ENCODE results near the gene SH3RF3.

Gene SH3RF3

GRCh38 chr2:109481599-109481998, 352.6 kb downstream of the SH3RF3 start:
- Histone ChIP-seq H3K79me2 (ENCODE audit: control insufficient read depth, insufficient read depth, low read length) (no peaks in the 10 kb centered on the region), H3K4me1 (ENCODE audit: control insufficient read depth, low read depth, low read length) (no peaks in the 10 kb centered on the region), H3K27ac (ENCODE audit: low read depth, low read length) (no peak overlapping the region), H3K18ac (ENCODE audit: low read length) (no peak overlapping the region), H2BK15ac (replicated peaks; ENCODE audit: low read depth) (no peak overlapping the region), H2BK5ac (ENCODE audit: low read length) (no peak overlapping the region), H3K9ac (ENCODE audit: low read length) (no peak overlapping the region), H3K4me2 (ENCODE audit: low read length) (no peak overlapping the region), H2BK120ac (ENCODE audit: low read depth, low read length) (no peak overlapping the region), H2AK5ac (ENCODE audit: low read length) (no peak overlapping the region), H3K27me3 (ENCODE audit: insufficient read depth, low read length, poor library complexity) (no peaks in the 10 kb centered on the region), H4K8ac (ENCODE audit: low read depth, low read length) (no peak overlapping the region), H3K23ac (ENCODE audit: low read length) (no peak overlapping the region), H3K4ac (ENCODE audit: low read depth, low read length) (no peak overlapping the region), H4K5ac (ENCODE audit: low read length) (no peak overlapping the region), H3K56ac (ENCODE audit: low read length) (no peak overlapping the region), H3K36me3 (ENCODE audit: control insufficient read depth, insufficient read depth, low read length) (no peaks in the 10 kb centered on the region), H3K4me3 (ENCODE audit: low read length) (no peak overlapping the region), H3K79me1 (ENCODE audit: low read length) (no peaks in the 10 kb centered on the region)
- no peak for DNase-seq
- WGBS (ENCODE audit: extremely low coverage, insufficient coverage, low lambda C conversion rate), result no CpG with 5 or more reads among the region's 9 CpGs

DNA sequence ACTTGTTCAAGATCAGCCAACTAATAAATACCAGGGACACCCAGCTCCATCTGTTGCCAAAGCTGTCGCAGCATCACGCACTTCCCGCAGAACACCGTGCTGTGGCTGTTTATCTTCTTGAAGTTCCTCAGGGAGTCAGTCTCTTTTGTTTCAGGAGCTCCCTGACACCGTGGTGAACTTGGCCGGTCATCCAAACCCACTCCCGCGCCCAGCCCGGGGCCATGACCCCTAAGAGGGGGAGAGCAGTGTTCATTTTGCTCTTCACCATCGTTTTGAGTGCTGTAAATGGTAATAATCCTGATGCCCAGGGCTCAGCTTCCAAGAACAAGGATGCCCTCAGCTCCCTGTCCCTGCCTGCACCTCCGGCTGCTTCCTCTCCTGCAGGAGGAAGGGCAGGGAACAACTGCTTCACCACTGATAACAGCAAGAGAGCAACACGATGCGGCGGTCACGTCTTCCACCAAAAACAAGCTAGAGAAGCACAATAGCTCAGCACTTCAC, 353.4 kb downstream of the SH3RF3 start:
- Histone ChIP-seq H4K5ac (ENCODE audit: low read length) (no peak overlapping the region), H3K79me1 (ENCODE audit: low read length) (no peaks in the 10 kb centered on the region), H2BK15ac (replicated peaks; ENCODE audit: low read depth) (no peak overlapping the region), H2BK5ac (ENCODE audit: low read length) (no peak overlapping the region), H2AK5ac (ENCODE audit: low read length) (no peak overlapping the region), H3K27ac (ENCODE audit: low read depth, low read length) (no peak overlapping the region), H3K4me3 (ENCODE audit: low read length) (no peak overlapping the region), H3K18ac (ENCODE audit: low read length) (no peak overlapping the region), H3K4ac (ENCODE audit: low read depth, low read length) (no peak overlapping the region), H3K36me3 (ENCODE audit: control insufficient read depth, insufficient read depth, low read length) (no peaks in the 10 kb centered on the region), H3K27me3 (ENCODE audit: insufficient read depth, low read length, poor library complexity) (no peaks in the 10 kb centered on the region), H4K8ac (ENCODE audit: low read depth, low read length) (no peak overlapping the region), H3K79me2 (ENCODE audit: control insufficient read depth, insufficient read depth, low read length) (no peaks in the 10 kb centered on the region), H3K4me2 (ENCODE audit: low read length) (no peak overlapping the region), H2BK120ac (ENCODE audit: low read depth, low read length) (no peak overlapping the region), H3K4me1 (ENCODE audit: control insufficient read depth, low read depth, low read length) (no peaks in the 10 kb centered on the region), H3K56ac (ENCODE audit: low read length) (no peak overlapping the region), H3K23ac (ENCODE audit: low read length) (no peak overlapping the region), H3K9ac (ENCODE audit: low read length) (no peak overlapping the region)
- DNase-seq, result no peak
- no CpG with 5 or more reads among the region's 15 CpGs for WGBS (ENCODE audit: extremely low coverage, insufficient coverage, low lambda C conversion rate)

- Histone ChIP-seq H3K4ac (ENCODE audit: low read depth, low read length) (no peak overlapping the region), H3K79me2 (ENCODE audit: control insufficient read depth, insufficient read depth, low read length) (no peaks in the 10 kb centered on the region), H3K9ac (ENCODE audit: low read length) (no peak overlapping the region), H2BK5ac (ENCODE audit: low read length) (no peak overlapping the region), H3K27ac (ENCODE audit: low read depth, low read length) (no peak overlapping the region), H3K18ac (ENCODE audit: low read length) (no peak overlapping the region), H3K79me1 (ENCODE audit: low read length) (no peaks in the 10 kb centered on the region), H4K8ac (ENCODE audit: low read depth, low read length) (no peak overlapping the region), H3K4me3 (ENCODE audit: low read length) (no peak overlapping the region), H3K36me3 (ENCODE audit: control insufficient read depth, insufficient read depth, low read length) (no peaks in the 10 kb centered on the region), H3K4me1 (ENCODE audit: control insufficient read depth, low read depth, low read length) (no peaks in the 10 kb centered on the region), H4K5ac (ENCODE audit: low read length) (no peak overlapping the region), H3K4me2 (ENCODE audit: low read length) (no peak overlapping the region), H3K27me3 (ENCODE audit: insufficient read depth, low read length, poor library complexity) (no peaks in the 10 kb centered on the region), H2AK5ac (ENCODE audit: low read length) (no peak overlapping the region), H2BK120ac (ENCODE audit: low read depth, low read length) (no peak overlapping the region), H3K23ac (ENCODE audit: low read length) (no peak overlapping the region), H3K56ac (ENCODE audit: low read length) (no peak overlapping the region), H2BK15ac (replicated peaks; ENCODE audit: low read depth) (no peak overlapping the region)
- WGBS (ENCODE audit: extremely low coverage, insufficient coverage, low lambda C conversion rate), result no CpG with 5 or more reads among the region's 19 CpGs
- DNase-seq, result no peak
Observed at GRCh38 chr2:109486711-109487535, 357.9 kb downstream of the SH3RF3 start.

DNA sequence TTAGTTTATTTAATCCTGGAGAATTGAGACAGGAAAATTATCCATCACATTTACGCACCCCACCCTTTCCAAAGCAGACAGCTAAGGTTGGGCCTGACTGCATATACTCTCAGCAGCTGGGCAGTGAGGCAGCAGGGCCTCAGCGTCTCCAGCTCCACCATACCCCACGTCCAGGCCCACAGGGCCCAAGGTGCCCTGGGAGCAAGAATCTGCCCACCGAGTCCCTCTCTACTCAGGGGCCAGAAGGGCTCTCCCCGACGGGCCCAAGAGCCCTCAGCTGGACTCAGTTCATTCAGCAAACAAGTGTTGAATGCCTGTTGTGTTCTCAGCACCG, 358.5 kb downstream of the SH3RF3 start:
- Histone ChIP-seq H2BK120ac (ENCODE audit: low read depth, low read length) (no peak overlapping the region), H3K23ac (ENCODE audit: low read length) (no peak overlapping the region), H2BK5ac (ENCODE audit: low read length) (no peak overlapping the region), H3K79me1 (ENCODE audit: low read length) (no peaks in the 10 kb centered on the region), H3K18ac (ENCODE audit: low read length) (no peak overlapping the region), H3K27ac (ENCODE audit: low read depth, low read length) (no peak overlapping the region), H3K4me3 (ENCODE audit: low read length) (no peak overlapping the region), H3K79me2 (ENCODE audit: control insufficient read depth, insufficient read depth, low read length) (no peaks in the 10 kb centered on the region), H3K4ac (ENCODE audit: low read depth, low read length) (no peak overlapping the region), H2AK5ac (ENCODE audit: low read length) (no peak overlapping the region), H3K9ac (ENCODE audit: low read length) (no peak overlapping the region), H4K8ac (ENCODE audit: low read depth, low read length) (no peak overlapping the region), H3K56ac (ENCODE audit: low read length) (no peak overlapping the region), H3K4me1 (ENCODE audit: control insufficient read depth, low read depth, low read length) (no peaks in the 10 kb centered on the region), H4K5ac (ENCODE audit: low read length) (no peak overlapping the region), H3K4me2 (ENCODE audit: low read length) (no peak overlapping the region), H3K27me3 (ENCODE audit: insufficient read depth, low read length, poor library complexity) (no peaks in the 10 kb centered on the region), H3K36me3 (ENCODE audit: control insufficient read depth, insufficient read depth, low read length) (no peaks in the 10 kb centered on the region), H2BK15ac (replicated peaks; ENCODE audit: low read depth) (no peak overlapping the region)
- WGBS (ENCODE audit: extremely low coverage, insufficient coverage, low lambda C conversion rate), result no CpG with 5 or more reads among the region's 7 CpGs
- DNase-seq, result no peak

DNA sequence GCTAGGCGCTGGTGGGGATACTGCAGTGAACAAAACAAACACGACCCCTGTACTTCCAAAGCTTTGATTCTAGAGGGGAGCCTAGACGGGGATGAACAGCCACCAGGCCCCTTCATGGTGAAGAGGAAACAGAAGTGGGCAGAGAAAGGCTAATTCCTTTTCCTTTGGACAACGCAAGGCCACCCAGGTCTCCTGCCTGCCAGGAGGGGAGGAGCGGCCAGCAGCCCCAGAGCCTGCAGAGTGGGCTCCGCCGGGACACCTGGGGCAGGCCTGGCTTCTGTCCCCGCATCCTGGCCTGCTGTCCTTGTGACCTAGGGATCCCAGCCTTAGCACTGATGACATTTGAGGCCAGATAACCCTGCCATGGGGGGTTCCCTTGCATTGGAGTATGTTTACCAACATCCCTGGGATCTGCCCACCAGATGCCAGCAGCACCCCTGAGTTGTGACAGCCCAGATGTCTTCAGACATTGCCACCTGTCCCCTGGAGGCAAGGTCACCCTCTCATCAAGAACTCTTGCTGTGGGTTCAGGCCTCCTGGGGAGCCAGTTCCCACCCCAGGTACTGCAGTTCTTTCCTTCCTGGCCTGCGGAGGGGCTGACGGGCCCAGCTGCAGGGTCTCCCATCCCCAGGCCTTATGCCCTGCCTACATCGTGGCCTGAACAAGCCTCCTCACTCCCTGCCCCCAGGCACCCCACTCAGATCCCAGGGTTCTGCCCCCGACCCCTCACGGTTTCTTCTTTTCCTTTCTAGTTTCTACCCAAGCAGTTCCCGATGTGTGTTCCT, 359.1 kb downstream of the SH3RF3 start:
- no peak overlapping the region for H4K8ac ChIP-seq (ENCODE audit: low read depth, low read length)
- H3K27me3 ChIP-seq (ENCODE audit: insufficient read depth, low read length, poor library complexity), result no peaks in the 10 kb centered on the region
- no peak overlapping the region for H2BK5ac ChIP-seq (ENCODE audit: low read length)
- H3K4ac ChIP-seq (ENCODE audit: low read depth, low read length), result no peak overlapping the region
- H3K18ac ChIP-seq (ENCODE audit: low read length), result no peak overlapping the region
- H3K4me2 ChIP-seq (ENCODE audit: low read length), result no peak overlapping the region
- H3K4me3 ChIP-seq (ENCODE audit: low read length), result no peak overlapping the region
- H3K4me1 ChIP-seq (ENCODE audit: control insufficient read depth, low read depth, low read length), result no peaks in the 10 kb centered on the region
- no peak for DNase-seq
- no peak overlapping the region for H2BK15ac ChIP-seq (replicated peaks; ENCODE audit: low read depth)
- no peaks in the 10 kb centered on the region for H3K79me2 ChIP-seq (ENCODE audit: control insufficient read depth, insufficient read depth, low read length)
- H3K23ac ChIP-seq (ENCODE audit: low read length), result no peak overlapping the region
- no peaks in the 10 kb centered on the region for H3K79me1 ChIP-seq (ENCODE audit: low read length)
- no peaks in the 10 kb centered on the region for H3K36me3 ChIP-seq (ENCODE audit: control insufficient read depth, insufficient read depth, low read length)
- no peak overlapping the region for H2BK120ac ChIP-seq (ENCODE audit: low read depth, low read length)
- WGBS (ENCODE audit: extremely low coverage, insufficient coverage, low lambda C conversion rate), result no CpG with 5 or more reads among the region's 14 CpGs
- H2AK5ac ChIP-seq (ENCODE audit: low read length), result no peak overlapping the region
- H3K27ac ChIP-seq (ENCODE audit: low read depth, low read length), result no peak overlapping the region
- no peak overlapping the region for H4K5ac ChIP-seq (ENCODE audit: low read length)
- no peak overlapping the region for H3K56ac ChIP-seq (ENCODE audit: low read length)
- no peak overlapping the region for H3K9ac ChIP-seq (ENCODE audit: low read length)

Data from mesendoderm (in vitro differentiated cells).